HFF-Myc (cell line): Measurements from ENCODE around the gene IL4R.
"Not testable (repeated sequence)": the region's sequence is repeated elsewhere in the genome, so short reads cannot be mapped to it uniquely, and the experiment has no call there.

Experiments
- DNase-seq: peaks from one replicate; pipeline ENCODE4 v3.0.0-alpha.2; 2011; ENCODE audit warnings: low read depth; ENCODE audit errors: extremely low read depth
- H3K4me3 ChIP-seq: replicated peaks from 2 replicates; pipeline ENCODE4 v1.5.1; 2011; ENCODE audit warnings: low read depth, mild to moderate bottlenecking, control low read depth, low read length
- CTCF ChIP-seq: IDR thresholded peaks from 2 replicates; pipeline ENCODE4 v1.5.1; 2012; ENCODE audit warnings: mild to moderate bottlenecking, low read depth, low read length, control low read depth; ENCODE audit errors: missing control alignments

The IL4R gene

GRCh38 chr16:27326738-27327585 is 13.2 kb downstream of the IL4R start:
- no peak overlapping the region for H3K4me3 ChIP-seq
- no peak for TF ChIP-seq CTCF
- DNase-seq: peak; percentile 52

- TF ChIP-seq CTCF: no peak
Observed at GRCh38 chr16:27327586-27327915, 13.8 kb downstream of the IL4R start.

GRCh38 chr16:27328937-27329336 is 15.2 kb downstream of the IL4R start:
- DNase-seq: no peak
- no peak for TF ChIP-seq CTCF
- H3K4me3 ChIP-seq: no peak overlapping the region

More at GRCh38 chr16:27327586-27327915, 13.8 kb downstream of the IL4R start:
- H3K4me3 ChIP-seq: no peak overlapping the region
- no peak for DNase-seq

- not testable (repeated sequence) for H3K4me3 ChIP-seq, DNase-seq
Observed at GRCh38 chr16:27329376-27330079, 15.8 kb downstream of the IL4R start.

GRCh38 chr16:27330542-27330941 is 16.8 kb downstream of the IL4R start:
- DNase-seq: no peak
- no peak overlapping the region for H3K4me3 ChIP-seq
- no peak for TF ChIP-seq CTCF

GRCh38 chr16:27332105-27332504 is 18.3 kb downstream of the IL4R start:
- no peak overlapping the region for H3K4me3 ChIP-seq
- DNase-seq: no peak
- TF ChIP-seq CTCF: no peak

- no peak overlapping the region for H3K4me3 ChIP-seq
- TF ChIP-seq CTCF: no peak
- DNase-seq: no peak
Observed at GRCh38 chr16:27333104-27333503, 19.3 kb downstream of the IL4R start.
